Endometrial microvascular endothelial cells (primary cell): ENCODE measurements around the gene STEAP1. TPM values are rescaled to one million over a fixed set of nuclear protein-coding genes. Genes with fewer than 3 reads are reported as not detected.
"Not testable (repeated sequence)": the region's sequence is repeated elsewhere in the genome, so short reads cannot be mapped to it uniquely, and the experiment has no call there.

ENCODE experiments used
- in situ Hi-C: cut with HindIII; loops from 2 replicates; pipeline ENCODE4 v1.10.0; 2017; ENCODE audit warnings: low sequenced_read_pairs, low pct_unique_long_range_greater_than_20kb; ENCODE audit errors: inconsistent ontology term
- total RNA-seq: library from RNA; depleted of rRNA; stranded (reverse); fragments of >200 nt; gene quantifications from one replicate; pipeline ENCODE4 v1.2.3, GENCODE V29; 2015; ENCODE audit errors: inconsistent ontology term

The STEAP1 gene
- 110 TPM for total RNA-seq

- in situ Hi-C loops = not testable (repeated sequence)
Measured at GRCh38 chr7:90153943-90154771, at the start of gene STEAP1. Gene STEAP1, plus strand, starts transcription at chr7:90154469. Its CDS starts 5,320 bp downstream, at chr7:90159789.

- in situ Hi-C loops = not testable (repeated sequence)
Measured at GRCh38 chr7:90114972-90115371, 39.3 kb upstream of the STEAP1 start.

GRCh38 chr7:90118551-90119177 is 35.6 kb upstream of the STEAP1 start:
- in situ Hi-C loops = not testable (repeated sequence)

GRCh38 chr7:90119178-90119971 is 34.9 kb upstream of the STEAP1 start:
- in situ Hi-C loops = no loop called here

- in situ Hi-C loops = not testable (repeated sequence)
Measured at GRCh38 chr7:90120205-90120604, 34.1 kb upstream of the STEAP1 start.

GRCh38 chr7:90131746-90132145 is 22.5 kb upstream of the STEAP1 start:
- in situ Hi-C loops = not testable (repeated sequence)

GRCh38 chr7:90147079-90147960 is 6.9 kb upstream of the STEAP1 start:
- in situ Hi-C loops = not testable (repeated sequence)

GRCh38 chr7:90149428-90149827 is 4.8 kb upstream of the STEAP1 start:
- in situ Hi-C loops = not testable (repeated sequence)

GRCh38 chr7:90151884-90152283 is 2.4 kb upstream of the STEAP1 start:
- in situ Hi-C loops = not testable (repeated sequence)

- in situ Hi-C loops = not testable (repeated sequence)
Measured at GRCh38 chr7:90152642-90153253, 1.5 kb upstream of the STEAP1 start.

GRCh38 chr7:90155206-90155605 is 937 bp downstream of the STEAP1 start:
- in situ Hi-C loops = no loop called here

GRCh38 chr7:90157331-90157730 is 3.1 kb downstream of the STEAP1 start:
- in situ Hi-C loops = not testable (repeated sequence)

GRCh38 chr7:90157761-90158350 is 3.6 kb downstream of the STEAP1 start:
- in situ Hi-C loops = not testable (repeated sequence)

GRCh38 chr7:90163534-90163933 is 9.3 kb downstream of the STEAP1 start:
- in situ Hi-C loops = no loop called here

GRCh38 chr7:90165724-90166123 is 11.5 kb downstream of the STEAP1 start:
- in situ Hi-C loops = no loop called here

- in situ Hi-C loops = no loop called here
Measured at GRCh38 chr7:90166153-90166552, 11.9 kb downstream of the STEAP1 start.

- in situ Hi-C loops = no loop called here
Measured at GRCh38 chr7:90167361-90167760, 13.1 kb downstream of the STEAP1 start.

- in situ Hi-C loops = no loop called here
Measured at GRCh38 chr7:90169891-90170290, 15.6 kb downstream of the STEAP1 start.
